Measurements from ENCODE around the gene KRT4. TPM values are rescaled to one million over a fixed set of nuclear protein-coding genes. Genes with fewer than 3 reads are reported as not detected.

KRT4 gene
- total RNA-seq, 1 experiment from 2014 or later: 5.2 TPM

GRCh38 chr12:52815161-52815560, 1.2 kb upstream of the KRT4 start:
- ChIA-PET CTCF (interaction anchor here (1.6 kb wide), 1 partner anchor 50 kb away, joined by 4 read pairs; no protein-coding TSS in a partner anchor), POLR2A (no interaction called here)
- H3K27ac Mint-ChIP-seq (ENCODE audit: unreplicated experiment): no peak overlapping the region
- intact Hi-C loops (cut with micrococcal nuclease; ENCODE audit: unreplicated experiment): no loop called here
- no peaks in the 10 kb centered on the region for H3K9me3 ChIP-seq
- H3K9me3 Mint-ChIP-seq (ENCODE audit: unreplicated experiment): no peaks in the 10 kb centered on the region
- peaks cover 31% of the 10 kb centered on the region for H3K4me1 ChIP-seq
- no peak for DNase-seq
- H3K4me3 Mint-ChIP-seq (ENCODE audit: unreplicated experiment): no peak overlapping the region
- no peaks in the 10 kb centered on the region for H3K36me3 Mint-ChIP-seq (ENCODE audit: insufficient read depth, unreplicated experiment)
- H3K4me1 Mint-ChIP-seq (ENCODE audit: low read depth, unreplicated experiment): peaks cover 27% of the 10 kb centered on the region
- no peak overlapping the region for H3K4me3 ChIP-seq (ENCODE audit: low read depth, low read length)
- no peaks in the 10 kb centered on the region for H3K27me3 Mint-ChIP-seq (ENCODE audit: insufficient read depth, unreplicated experiment)
- TF ChIP-seq CTCF (IDR thresholded peaks at IDR 0.05; ENCODE audit: insufficient read depth in 1 of 2, low read depth in 1 of 2, low read length in 1 of 2, severe bottlenecking in 1 of 2, unreplicated experiment in 1 of 2): no peak
- BruUV-seq (replicated peaks): no TSS peak
- H3K36me3 ChIP-seq (ENCODE audit: control insufficient read depth, insufficient read depth, low read length): no peaks in the 10 kb centered on the region
- no peaks in the 10 kb centered on the region for H3K27me3 ChIP-seq (replicated peaks; ENCODE audit: control insufficient read depth, insufficient read depth, low read length)

DNA sequence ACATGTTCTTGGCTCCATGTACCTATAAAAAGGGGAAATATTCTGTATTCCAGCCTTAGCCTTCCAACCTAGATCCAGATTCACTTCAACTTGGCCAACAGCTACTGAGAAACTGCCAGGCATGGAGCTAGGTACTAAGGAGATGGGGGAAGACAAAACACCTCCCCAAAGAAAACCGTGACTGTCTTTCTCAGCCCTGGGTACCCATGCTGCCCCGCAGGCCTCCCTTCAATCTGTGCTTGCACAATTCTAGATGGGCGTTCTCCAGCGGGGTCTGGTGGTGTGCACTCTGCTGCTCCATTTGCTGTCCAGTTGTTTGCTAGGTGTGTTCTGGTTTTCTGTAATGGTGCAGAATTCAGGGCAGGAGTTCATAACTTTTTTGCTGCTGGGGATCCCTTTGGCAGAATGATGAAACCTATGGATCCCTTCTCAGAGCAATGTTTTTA, 817 bp upstream of the KRT4 start:
- Histone ChIP-seq H3K36me3 (ENCODE audit: control insufficient read depth, insufficient read depth, low read length) (no peaks in the 10 kb centered on the region), H3K9me3 (no peaks in the 10 kb centered on the region), H3K4me3 (ENCODE audit: low read depth, low read length) (no peak overlapping the region), H3K4me1 (peaks cover 31% of the 10 kb centered on the region), H3K27me3 (replicated peaks; ENCODE audit: control insufficient read depth, insufficient read depth, low read length) (no peaks in the 10 kb centered on the region)
- peak in 1 of 2 experiments; percentile 28 for DNase-seq
- H3K4me1 Mint-ChIP-seq (ENCODE audit: low read depth, unreplicated experiment): peaks cover 26% of the 10 kb centered on the region
- intact Hi-C loops (cut with micrococcal nuclease; ENCODE audit: unreplicated experiment): no loop called here
- H3K36me3 Mint-ChIP-seq (ENCODE audit: insufficient read depth, unreplicated experiment): no peaks in the 10 kb centered on the region
- CTCF ChIA-PET: interaction anchor here (1.6 kb wide), 1 partner anchor 51 kb away, joined by 4 read pairs; no protein-coding TSS in a partner anchor
- peak overlapping the region; percentile 43 for H3K4me3 Mint-ChIP-seq (ENCODE audit: unreplicated experiment)
- H3K27ac Mint-ChIP-seq (ENCODE audit: unreplicated experiment): peak overlapping the region; percentile 3
- POLR2A ChIA-PET: interaction anchor here (0.7 kb wide), 1 partner anchor 10 kb away, joined by 3 read pairs; no protein-coding TSS in a partner anchor
- H3K27me3 Mint-ChIP-seq (ENCODE audit: insufficient read depth, unreplicated experiment): no peaks in the 10 kb centered on the region
- no peak for TF ChIP-seq CTCF (IDR thresholded peaks at IDR 0.05; ENCODE audit: insufficient read depth in 1 of 2, low read depth in 1 of 2, low read length in 1 of 2, severe bottlenecking in 1 of 2, unreplicated experiment in 1 of 2)
- BruUV-seq (replicated peaks): no TSS peak
- H3K9me3 Mint-ChIP-seq (ENCODE audit: unreplicated experiment): no peaks in the 10 kb centered on the region

GRCh38 chr12:52813203-52813819, 605 bp downstream of the KRT4 start:
- intact Hi-C loops (cut with micrococcal nuclease; ENCODE audit: unreplicated experiment): no loop called here
- H3K27me3 ChIP-seq (replicated peaks; ENCODE audit: control insufficient read depth, insufficient read depth, low read length): no peaks in the 10 kb centered on the region
- TF ChIP-seq CTCF (IDR thresholded peaks at IDR 0.05; ENCODE audit: insufficient read depth in 1 of 2, low read depth in 1 of 2, low read length in 1 of 2, severe bottlenecking in 1 of 2, unreplicated experiment in 1 of 2): no peak
- no peak for DNase-seq
- no peaks in the 10 kb centered on the region for H3K9me3 Mint-ChIP-seq (ENCODE audit: unreplicated experiment)
- no peak overlapping the region for H3K4me3 Mint-ChIP-seq (ENCODE audit: unreplicated experiment)
- H3K4me3 ChIP-seq (ENCODE audit: low read depth, low read length): no peak overlapping the region
- H3K4me1 Mint-ChIP-seq (ENCODE audit: low read depth, unreplicated experiment): peaks cover 19% of the 10 kb centered on the region
- no peak overlapping the region for H3K27ac Mint-ChIP-seq (ENCODE audit: unreplicated experiment)
- no peaks in the 10 kb centered on the region for H3K9me3 ChIP-seq
- no peaks in the 10 kb centered on the region for H3K36me3 ChIP-seq (ENCODE audit: control insufficient read depth, insufficient read depth, low read length)
- CTCF ChIA-PET: interaction anchor here (1.1 to 1.6 kb wide), 3 partner anchors 14 to 57 kb away, joined by 4 to 6 read pairs (median 4); no protein-coding TSS in a partner anchor
- H3K27me3 Mint-ChIP-seq (ENCODE audit: insufficient read depth, unreplicated experiment): no peaks in the 10 kb centered on the region
- no peaks in the 10 kb centered on the region for H3K36me3 Mint-ChIP-seq (ENCODE audit: insufficient read depth, unreplicated experiment)
- POLR2A ChIA-PET: no interaction called here
- H3K4me1 ChIP-seq: peaks cover 24% of the 10 kb centered on the region
- no TSS peak for BruUV-seq (replicated peaks)
